ENCODE data around the gene POLH.

- TF ChIP-seq CTCF (IDR thresholded peaks at IDR 0.05; ENCODE audit: low read depth, low read length, poor library complexity, severe bottlenecking) (no peak), EZH2phosphoT487 (IDR thresholded peaks at IDR 0.05; ENCODE audit: borderline replicate concordance, low read length) (no peak)
Observed at GRCh38 chr6:43544461-43544860, 31.5 kb upstream of the POLH start.

Measured in DOHH2 (cell line).